B cell (primary cell): ENCODE measurements around the gene FASTKD2.

Experiments
- EZH2 ChIP-seq: IDR thresholded peaks from 2 replicates; pipeline ENCODE4 v1.6.1; 2012; ENCODE audit warnings: borderline replicate concordance, low read depth, mild to moderate bottlenecking, moderate library complexity, low read length; ENCODE audit not compliant: insufficient read depth, poor library complexity, severe bottlenecking
- TF ChIP-seq, protein P1 (sequence below): fragments of 200-600 bp; IDR thresholded peaks from one replicate; pipeline ENCODE4 v1.8.0; 2022; ENCODE audit warnings: antibody characterized with exemption, mild to moderate bottlenecking

DNA sequence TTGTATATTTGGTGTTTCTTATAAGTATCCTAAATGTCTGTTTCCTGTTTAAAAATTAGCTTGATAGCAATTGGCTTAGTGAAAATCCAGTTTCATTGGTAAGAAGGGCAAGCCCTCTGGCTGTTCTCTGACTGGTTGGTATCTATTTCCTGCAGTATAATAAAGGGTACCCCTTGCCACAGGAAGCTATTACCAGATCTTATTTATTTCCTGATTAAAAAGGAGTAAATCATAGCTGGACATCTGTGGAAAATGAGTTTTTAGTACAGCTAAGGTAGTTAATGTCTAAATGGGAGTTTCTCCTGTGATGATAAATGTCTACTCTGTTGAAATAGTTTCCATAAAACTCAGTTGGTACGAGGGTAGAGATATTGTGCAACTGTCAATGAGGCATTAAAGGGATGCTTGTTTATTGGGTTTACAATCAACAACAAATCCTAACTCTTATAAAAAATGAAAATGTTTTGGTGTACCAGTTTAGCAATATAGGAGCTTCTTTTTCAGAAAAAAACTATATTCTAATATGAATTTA is 58.7 kb downstream of the FASTKD2 start:
- TF ChIP-seq, protein P1, sequence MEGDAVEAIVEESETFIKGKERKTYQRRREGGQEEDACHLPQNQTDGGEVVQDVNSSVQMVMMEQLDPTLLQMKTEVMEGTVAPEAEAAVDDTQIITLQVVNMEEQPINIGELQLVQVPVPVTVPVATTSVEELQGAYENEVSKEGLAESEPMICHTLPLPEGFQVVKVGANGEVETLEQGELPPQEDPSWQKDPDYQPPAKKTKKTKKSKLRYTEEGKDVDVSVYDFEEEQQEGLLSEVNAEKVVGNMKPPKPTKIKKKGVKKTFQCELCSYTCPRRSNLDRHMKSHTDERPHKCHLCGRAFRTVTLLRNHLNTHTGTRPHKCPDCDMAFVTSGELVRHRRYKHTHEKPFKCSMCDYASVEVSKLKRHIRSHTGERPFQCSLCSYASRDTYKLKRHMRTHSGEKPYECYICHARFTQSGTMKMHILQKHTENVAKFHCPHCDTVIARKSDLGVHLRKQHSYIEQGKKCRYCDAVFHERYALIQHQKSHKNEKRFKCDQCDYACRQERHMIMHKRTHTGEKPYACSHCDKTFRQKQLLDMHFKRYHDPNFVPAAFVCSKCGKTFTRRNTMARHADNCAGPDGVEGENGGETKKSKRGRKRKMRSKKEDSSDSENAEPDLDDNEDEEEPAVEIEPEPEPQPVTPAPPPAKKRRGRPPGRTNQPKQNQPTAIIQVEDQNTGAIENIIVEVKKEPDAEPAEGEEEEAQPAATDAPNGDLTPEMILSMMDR, result no peak
- no peak for TF ChIP-seq EZH2
